ENCODE measurements around the gene KLF4. TPM values are rescaled to one million over a fixed set of nuclear protein-coding genes. Genes with fewer than 3 reads are reported as not detected.

The KLF4 gene
- total and polyA plus RNA-seq, 10 donors, result 10.4 to 177 (median 66.4) TPM

DNA sequence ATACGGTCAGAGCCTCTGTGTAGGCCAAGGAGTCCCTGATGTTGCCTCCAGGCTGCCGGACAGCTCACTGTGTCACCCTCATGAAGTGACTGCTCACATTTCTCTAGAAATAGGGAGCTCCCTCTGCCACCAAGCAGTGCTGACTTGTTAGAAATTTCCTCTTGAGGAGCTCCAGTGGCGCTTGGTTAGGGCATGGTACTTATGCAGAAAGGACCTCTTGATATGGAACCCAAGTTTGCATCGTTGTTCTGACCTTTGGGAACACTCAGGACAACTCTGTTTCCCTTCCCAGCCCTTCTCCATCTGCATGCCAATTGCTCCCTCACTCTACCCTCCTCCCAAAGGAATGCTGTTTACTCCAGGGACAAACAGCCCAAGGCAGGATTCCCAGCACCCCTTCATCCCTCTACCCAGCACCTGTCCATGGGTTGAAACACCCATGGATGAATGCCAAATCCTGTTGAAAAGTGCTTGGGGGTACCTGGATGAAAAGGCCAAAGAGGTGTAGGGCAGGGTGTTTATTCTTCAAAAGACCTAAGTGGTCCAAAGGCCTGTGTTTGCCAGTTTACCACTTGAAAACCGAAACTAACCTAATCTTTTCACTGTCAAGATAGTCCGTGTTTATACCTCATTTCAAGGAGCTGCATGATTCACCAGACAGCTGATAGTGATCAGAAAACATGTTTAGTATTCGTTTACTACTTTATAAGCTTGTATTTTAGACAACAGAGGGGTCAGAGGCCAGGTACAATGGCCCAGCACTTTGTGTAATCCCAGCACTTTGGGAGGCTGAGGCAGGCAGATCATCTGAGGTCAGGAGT, 51.1 kb downstream of the KLF4 start:
- peaks cover 0 to 3% (median 0%) of the 10 kb centered on the region in 7 donors for H3K27me3 ChIP-seq (replicated peaks in 1 of 7)
- no peaks in the 10 kb centered on the region for H3K9me3 ChIP-seq
- H3K4me3 ChIP-seq, result no peak overlapping the region
- TF ChIP-seq, protein P1, sequence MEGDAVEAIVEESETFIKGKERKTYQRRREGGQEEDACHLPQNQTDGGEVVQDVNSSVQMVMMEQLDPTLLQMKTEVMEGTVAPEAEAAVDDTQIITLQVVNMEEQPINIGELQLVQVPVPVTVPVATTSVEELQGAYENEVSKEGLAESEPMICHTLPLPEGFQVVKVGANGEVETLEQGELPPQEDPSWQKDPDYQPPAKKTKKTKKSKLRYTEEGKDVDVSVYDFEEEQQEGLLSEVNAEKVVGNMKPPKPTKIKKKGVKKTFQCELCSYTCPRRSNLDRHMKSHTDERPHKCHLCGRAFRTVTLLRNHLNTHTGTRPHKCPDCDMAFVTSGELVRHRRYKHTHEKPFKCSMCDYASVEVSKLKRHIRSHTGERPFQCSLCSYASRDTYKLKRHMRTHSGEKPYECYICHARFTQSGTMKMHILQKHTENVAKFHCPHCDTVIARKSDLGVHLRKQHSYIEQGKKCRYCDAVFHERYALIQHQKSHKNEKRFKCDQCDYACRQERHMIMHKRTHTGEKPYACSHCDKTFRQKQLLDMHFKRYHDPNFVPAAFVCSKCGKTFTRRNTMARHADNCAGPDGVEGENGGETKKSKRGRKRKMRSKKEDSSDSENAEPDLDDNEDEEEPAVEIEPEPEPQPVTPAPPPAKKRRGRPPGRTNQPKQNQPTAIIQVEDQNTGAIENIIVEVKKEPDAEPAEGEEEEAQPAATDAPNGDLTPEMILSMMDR (IDR thresholded peaks at IDR 0.05 in 8 of 11, conservative IDR thresholded peaks at IDR 0.05 in 3 of 11), result no peak
- TF ChIP-seq POLR2A (IDR thresholded peaks at IDR 0.05), result no peak
- TF ChIP-seq POLR2AphosphoS5 (IDR thresholded peaks at IDR 0.05), result no peak
- intact Hi-C loops (cut with DNase I; ENCODE audit: low total_unique reads), result no loop called here
- 68 to 82% (median 70%) methylated on average over 7 of the region's 7 CpGs for WGBS, 5 donors
- no peaks in the 10 kb centered on the region for H3K4me1 ChIP-seq
- DNase-seq, result no peak
- H3K27ac ChIP-seq, result no peak overlapping the region
- H3K36me3 ChIP-seq, result no peaks in the 10 kb centered on the region

DNA sequence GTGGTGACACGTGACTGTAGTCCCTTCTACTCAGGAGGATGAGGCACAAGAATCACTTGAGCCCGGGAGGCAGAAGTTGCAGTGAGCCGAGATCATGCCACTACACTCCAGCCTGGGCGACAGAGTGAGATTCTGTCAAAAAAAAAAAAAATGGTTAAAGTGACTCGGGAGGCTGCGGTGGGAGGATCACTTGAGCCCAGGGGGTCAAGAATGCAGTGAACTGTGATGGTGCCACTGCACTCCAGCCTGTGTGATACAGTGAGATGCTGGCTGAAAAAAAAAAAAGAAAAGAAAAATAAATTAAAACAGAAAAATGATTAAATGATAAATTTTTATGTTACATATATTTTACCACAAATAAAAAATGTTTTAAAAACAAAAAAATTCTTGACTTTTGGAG, 51.9 kb downstream of the KLF4 start:
- Histone ChIP-seq H3K9me3 (no peaks in the 10 kb centered on the region), H3K27me3 (replicated peaks in 1 of 7) (peaks cover 0 to 3% (median 0%) of the 10 kb centered on the region in 7 donors), H3K27ac (no peak overlapping the region), H3K4me3 (no peak overlapping the region), H3K4me1 (no peaks in the 10 kb centered on the region), H3K36me3 (no peaks in the 10 kb centered on the region)
- 78 to 84% (median 82%) methylated on average over 6 of the region's 6 CpGs for WGBS, 5 donors
- TF ChIP-seq, protein P1 (IDR thresholded peaks at IDR 0.05 in 8 of 11, conservative IDR thresholded peaks at IDR 0.05 in 3 of 11), result no peak
- no peak for TF ChIP-seq POLR2A (IDR thresholded peaks at IDR 0.05)
- TF ChIP-seq POLR2AphosphoS5 (IDR thresholded peaks at IDR 0.05), result no peak
- no peak for DNase-seq
- intact Hi-C loops (cut with DNase I; ENCODE audit: low total_unique reads), result no loop called here

DNA sequence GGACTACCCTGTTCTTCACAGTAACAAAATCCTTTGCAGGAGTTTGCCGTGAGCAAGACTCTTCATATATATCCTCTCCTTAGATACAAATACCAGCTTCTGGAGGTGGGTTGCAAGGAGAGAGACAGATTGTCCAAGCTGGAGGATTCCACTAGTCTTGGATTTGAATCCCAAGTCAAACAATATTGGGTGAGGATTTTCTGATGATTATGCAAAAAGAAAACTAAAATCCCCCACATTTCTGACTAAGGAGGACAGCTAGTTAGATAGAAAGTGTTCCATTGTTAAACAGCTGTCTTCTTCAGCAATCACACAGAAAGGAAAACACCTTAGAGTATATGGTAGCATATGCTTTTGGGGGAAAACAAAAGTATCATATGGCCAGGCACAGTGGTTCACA, 54.2 kb downstream of the KLF4 start:
- no peaks in the 10 kb centered on the region for H3K9me3 ChIP-seq
- H3K4me3 ChIP-seq, result no peak overlapping the region
- H3K4me1 ChIP-seq, result no peaks in the 10 kb centered on the region
- no peak for DNase-seq
- H3K36me3 ChIP-seq, result no peaks in the 10 kb centered on the region
- no peak overlapping the region for H3K27ac ChIP-seq
- H3K27me3 ChIP-seq (replicated peaks in 1 of 7), result peaks cover 0 to 3% (median 0%) of the 10 kb centered on the region in 7 donors
- no peak for TF ChIP-seq POLR2A (IDR thresholded peaks at IDR 0.05)
- intact Hi-C loops (cut with DNase I; ENCODE audit: low total_unique reads), result no loop called here
- WGBS, 5 donors, result 79 to 100% (median 92%) methylated on average over 1 of the region's 1 CpG

Small RNA genes within 50 kb of the gene (small RNA-seq; reads per million reads assigned to genes)
- gene HMGN2P32 (0 reads per million in 4 donors), gene RNU6-492P (0 reads per million in 4 donors)

Other genes starting within 250 kb of the KLF4 start
- 10 to 100 TPM; 52.8 to 91.9 (median 69.7) TPM for gene RAD23B, start 206.5 kb downstream of the KLF4 start, total RNA-seq
- 10 to 100 TPM; 21.3 to 35.8 (median 27.7) TPM for gene RAD23B, start 206.5 kb downstream of the KLF4 start, polyA plus RNA-seq